ENCODE data around the gene ARID1B.

ARID1B gene

GRCh38 chr6:157251586-157252247, 474.5 kb downstream of the ARID1B start:
- TF ChIP-seq, protein P1, sequence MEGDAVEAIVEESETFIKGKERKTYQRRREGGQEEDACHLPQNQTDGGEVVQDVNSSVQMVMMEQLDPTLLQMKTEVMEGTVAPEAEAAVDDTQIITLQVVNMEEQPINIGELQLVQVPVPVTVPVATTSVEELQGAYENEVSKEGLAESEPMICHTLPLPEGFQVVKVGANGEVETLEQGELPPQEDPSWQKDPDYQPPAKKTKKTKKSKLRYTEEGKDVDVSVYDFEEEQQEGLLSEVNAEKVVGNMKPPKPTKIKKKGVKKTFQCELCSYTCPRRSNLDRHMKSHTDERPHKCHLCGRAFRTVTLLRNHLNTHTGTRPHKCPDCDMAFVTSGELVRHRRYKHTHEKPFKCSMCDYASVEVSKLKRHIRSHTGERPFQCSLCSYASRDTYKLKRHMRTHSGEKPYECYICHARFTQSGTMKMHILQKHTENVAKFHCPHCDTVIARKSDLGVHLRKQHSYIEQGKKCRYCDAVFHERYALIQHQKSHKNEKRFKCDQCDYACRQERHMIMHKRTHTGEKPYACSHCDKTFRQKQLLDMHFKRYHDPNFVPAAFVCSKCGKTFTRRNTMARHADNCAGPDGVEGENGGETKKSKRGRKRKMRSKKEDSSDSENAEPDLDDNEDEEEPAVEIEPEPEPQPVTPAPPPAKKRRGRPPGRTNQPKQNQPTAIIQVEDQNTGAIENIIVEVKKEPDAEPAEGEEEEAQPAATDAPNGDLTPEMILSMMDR (IDR thresholded peaks at IDR 0.05; ENCODE audit: insufficient read depth, low read depth, low read length, missing control alignments), result no peak
- H3K4me3 ChIP-seq (ENCODE audit: low read depth, low read length), result no peak overlapping the region
- no peak for DNase-seq (ENCODE audit: low read depth)

GRCh38 chr6:157253017-157253416, 475.8 kb downstream of the ARID1B start:
- TF ChIP-seq, protein P1 (IDR thresholded peaks at IDR 0.05; ENCODE audit: insufficient read depth, low read depth, low read length, missing control alignments), result no peak
- no peak for DNase-seq (ENCODE audit: low read depth)
- H3K4me3 ChIP-seq (ENCODE audit: low read depth, low read length), result no peak overlapping the region

GRCh38 chr6:157253699-157254098, 476.5 kb downstream of the ARID1B start:
- TF ChIP-seq, protein P1 (IDR thresholded peaks at IDR 0.05; ENCODE audit: insufficient read depth, low read depth, low read length, missing control alignments), result no peak
- no peak overlapping the region for H3K4me3 ChIP-seq (ENCODE audit: low read depth, low read length)
- DNase-seq (ENCODE audit: low read depth), result no peak

DNA sequence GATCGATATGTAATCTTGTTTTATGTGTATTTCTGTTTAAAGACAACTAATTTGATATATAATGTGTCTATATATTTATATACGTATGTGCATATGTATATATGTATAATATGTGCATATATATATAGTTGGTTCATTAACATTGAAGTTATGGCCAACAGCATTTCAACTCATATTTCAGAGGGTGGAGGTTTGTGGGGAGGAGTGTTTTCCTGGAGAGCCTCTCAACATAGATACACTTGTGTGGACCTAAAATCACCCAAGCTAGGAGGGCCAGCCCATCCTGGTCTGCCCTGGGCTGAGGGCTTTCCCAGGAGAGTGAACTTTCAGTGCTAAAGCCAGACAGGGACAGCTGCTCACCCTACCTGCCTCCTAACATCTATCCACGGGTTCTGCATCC, 477.4 kb downstream of the ARID1B start:
- TF ChIP-seq, protein P1 (IDR thresholded peaks at IDR 0.05; ENCODE audit: insufficient read depth, low read depth, low read length, missing control alignments), result no peak
- no peak for DNase-seq (ENCODE audit: low read depth)
- no peak overlapping the region for H3K4me3 ChIP-seq (ENCODE audit: low read depth, low read length)

- H3K4me3 ChIP-seq (ENCODE audit: low read depth, low read length), result no peak overlapping the region
- no peak for DNase-seq (ENCODE audit: low read depth)
- TF ChIP-seq, protein P1 (IDR thresholded peaks at IDR 0.05; ENCODE audit: insufficient read depth, low read depth, low read length, missing control alignments), result no peak
Observed at GRCh38 chr6:157255079-157255478, 477.9 kb downstream of the ARID1B start.

DNA sequence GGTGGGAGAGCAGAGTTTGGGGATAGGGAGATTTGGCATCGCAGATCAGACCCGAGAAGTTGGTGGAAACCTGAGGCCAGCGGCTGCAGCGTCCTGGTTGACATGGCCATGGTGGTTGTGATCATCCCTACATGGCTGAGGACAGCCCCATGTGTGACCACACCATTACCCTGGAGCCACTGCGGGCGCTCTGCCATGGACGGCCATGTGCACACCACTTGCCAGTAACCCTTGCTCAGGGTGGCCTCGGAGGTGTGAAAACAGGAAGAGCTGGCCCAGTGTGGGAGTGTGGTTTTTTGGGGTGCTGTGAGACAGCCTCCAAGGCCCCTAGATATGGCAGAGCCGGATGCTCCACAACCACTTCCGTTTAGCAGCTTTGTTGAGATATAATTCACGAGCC, 481.7 kb downstream of the ARID1B start:
- H3K4me3 ChIP-seq (ENCODE audit: low read depth, low read length), result no peak overlapping the region
- TF ChIP-seq, protein P1 (IDR thresholded peaks at IDR 0.05; ENCODE audit: insufficient read depth, low read depth, low read length, missing control alignments), result no peak
- DNase-seq (ENCODE audit: low read depth), result no peak

- TF ChIP-seq, protein P1 (IDR thresholded peaks at IDR 0.05; ENCODE audit: insufficient read depth, low read depth, low read length, missing control alignments), result no peak
- DNase-seq (ENCODE audit: low read depth), result no peak
Observed at GRCh38 chr6:157259443-157259842, 482.3 kb downstream of the ARID1B start.

More at GRCh38 chr6:157259443-157259842, 482.3 kb downstream of the ARID1B start:
- no peak overlapping the region for H3K4me3 ChIP-seq (ENCODE audit: low read depth, low read length)
